ENCODE measurements around the gene LSM3. TPM values are rescaled to one million over a fixed set of nuclear protein-coding genes. Genes with fewer than 3 reads are reported as not detected.
A peak's percentile ranks its signal among the peaks of the same experiment; 100 is the strongest.

The LSM3 gene
- total and polyA plus RNA-seq, 9 donors = 10.5 to 13.8 (median 13.1) TPM

- DNase-seq = no peak
- WGBS (ENCODE audit: insufficient coverage) = 88% methylated on average over 19 of the region's 19 CpGs
- Histone ChIP-seq H3K27me3 (ENCODE audit: control insufficient read depth, insufficient read depth, low read length) (no peaks in the 10 kb centered on the region), H3K9me3 (replicated peaks; ENCODE audit: control insufficient read depth, low read depth, low read length) (no peaks in the 10 kb centered on the region), H3K4me1 (ENCODE audit: control insufficient read depth, insufficient read depth, low read length) (peaks cover 46% of the 10 kb centered on the region), H3K4me3 (ENCODE audit: low read length) (no peak overlapping the region), H3K27ac (ENCODE audit: low read length) (no peak overlapping the region), H3K36me3 (ENCODE audit: control insufficient read depth, insufficient read depth, low read length) (peaks cover 71% of the 10 kb centered on the region)
Measured at GRCh38 chr3:14141602-14142341, 36.8 kb upstream of the LSM3 start.

DNA sequence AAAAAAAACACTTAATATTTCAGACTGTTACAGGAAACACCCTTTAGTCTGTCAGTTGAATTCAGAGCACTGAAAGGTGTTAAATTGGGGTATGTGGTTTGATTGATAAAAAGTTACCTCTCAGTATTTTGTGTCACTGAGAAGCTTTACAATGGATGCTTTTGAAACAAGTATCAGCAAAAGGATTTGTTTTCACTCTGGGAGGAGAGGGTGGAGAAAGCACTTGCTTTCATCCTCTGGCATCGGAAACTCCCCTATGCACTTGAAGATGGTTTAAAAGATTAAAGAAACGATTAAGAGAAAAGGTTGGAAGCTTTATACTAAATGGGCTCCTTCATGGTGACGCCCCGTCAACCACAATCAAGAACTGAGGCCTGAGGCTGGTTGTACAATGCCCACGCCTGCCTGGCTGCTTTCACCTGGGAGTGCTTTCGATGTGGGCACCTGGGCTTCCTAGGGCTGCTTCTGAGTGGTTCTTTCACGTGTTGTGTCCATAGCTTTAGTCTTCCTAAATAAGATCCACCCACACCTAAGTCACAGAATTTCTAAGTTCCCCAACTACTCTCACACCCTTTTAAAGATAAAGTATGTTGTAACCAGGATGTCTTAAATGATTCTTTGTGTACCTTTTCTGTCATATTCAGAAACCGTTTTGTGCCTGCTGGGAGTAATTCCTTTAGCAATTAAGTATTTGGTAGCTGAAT is 35.9 kb upstream of the LSM3 start:
- DNase-seq = no peak
- H3K27me3 ChIP-seq (ENCODE audit: control insufficient read depth, insufficient read depth, low read length) = no peaks in the 10 kb centered on the region
- H3K4me3 ChIP-seq (ENCODE audit: low read length) = no peak overlapping the region
- WGBS (ENCODE audit: insufficient coverage) = 93% methylated on average over 3 of the region's 8 CpGs
- H3K36me3 ChIP-seq (ENCODE audit: control insufficient read depth, insufficient read depth, low read length) = peaks cover 71% of the 10 kb centered on the region
- H3K4me1 ChIP-seq (ENCODE audit: control insufficient read depth, insufficient read depth, low read length) = peaks cover 37% of the 10 kb centered on the region
- no peaks in the 10 kb centered on the region for H3K9me3 ChIP-seq (replicated peaks; ENCODE audit: control insufficient read depth, low read depth, low read length)
- peak overlapping the region; percentile 88 for H3K27ac ChIP-seq (ENCODE audit: low read length)

DNA sequence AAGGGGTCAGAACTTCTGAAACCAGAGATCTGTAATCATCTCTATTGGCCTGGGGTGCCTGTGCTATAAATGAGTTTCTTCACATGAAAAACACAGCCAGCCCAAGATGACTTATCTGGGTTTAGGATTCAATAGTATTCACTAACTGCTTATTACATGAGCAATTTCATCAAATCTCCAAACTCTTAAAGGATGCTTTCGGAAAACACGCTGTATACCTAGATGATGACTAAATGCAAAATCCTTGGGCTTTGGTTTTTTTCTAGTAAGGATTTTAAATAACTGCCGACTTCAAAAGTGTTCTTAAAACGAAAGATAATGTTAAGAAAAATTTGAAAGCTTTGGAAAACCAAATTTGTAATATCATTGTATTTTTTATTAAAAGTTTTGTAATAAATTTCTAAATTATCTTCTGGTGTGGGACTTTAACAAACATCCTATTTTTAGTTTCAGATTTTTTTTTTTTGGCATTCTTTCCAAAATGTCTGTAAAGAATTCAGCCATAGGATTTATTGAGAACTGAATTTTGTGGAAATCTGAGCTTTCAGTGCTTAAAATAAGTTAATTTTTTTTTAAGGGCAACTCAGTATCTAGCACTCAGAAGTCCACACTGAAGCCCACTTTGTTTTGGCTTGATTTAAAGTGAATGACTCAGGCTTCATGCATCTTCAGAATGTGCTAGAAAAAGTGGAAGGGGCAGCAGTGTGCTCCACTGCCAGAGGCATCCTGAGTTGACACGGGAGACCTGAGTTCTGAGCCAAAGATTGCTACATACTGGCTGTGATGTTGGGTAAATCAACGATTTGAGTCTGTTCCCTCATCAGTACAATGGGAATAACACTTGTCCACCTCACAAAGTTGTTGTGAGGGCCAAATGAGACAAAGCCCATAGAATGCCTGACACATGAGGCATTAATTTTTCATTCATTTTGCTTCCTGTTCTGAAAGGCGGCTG is 35.1 kb upstream of the LSM3 start:
- Histone ChIP-seq H3K36me3 (ENCODE audit: control insufficient read depth, insufficient read depth, low read length) (peaks cover 71% of the 10 kb centered on the region), H3K4me3 (ENCODE audit: low read length) (no peak overlapping the region), H3K9me3 (replicated peaks; ENCODE audit: control insufficient read depth, low read depth, low read length) (no peaks in the 10 kb centered on the region), H3K27me3 (ENCODE audit: control insufficient read depth, insufficient read depth, low read length) (no peaks in the 10 kb centered on the region), H3K4me1 (ENCODE audit: control insufficient read depth, insufficient read depth, low read length) (peaks cover 29% of the 10 kb centered on the region), H3K27ac (ENCODE audit: low read length) (peak overlapping the region; percentile 88)
- DNase-seq = peak; percentile 71
- WGBS (ENCODE audit: insufficient coverage) = 13% methylated on average over 2 of the region's 7 CpGs

DNA sequence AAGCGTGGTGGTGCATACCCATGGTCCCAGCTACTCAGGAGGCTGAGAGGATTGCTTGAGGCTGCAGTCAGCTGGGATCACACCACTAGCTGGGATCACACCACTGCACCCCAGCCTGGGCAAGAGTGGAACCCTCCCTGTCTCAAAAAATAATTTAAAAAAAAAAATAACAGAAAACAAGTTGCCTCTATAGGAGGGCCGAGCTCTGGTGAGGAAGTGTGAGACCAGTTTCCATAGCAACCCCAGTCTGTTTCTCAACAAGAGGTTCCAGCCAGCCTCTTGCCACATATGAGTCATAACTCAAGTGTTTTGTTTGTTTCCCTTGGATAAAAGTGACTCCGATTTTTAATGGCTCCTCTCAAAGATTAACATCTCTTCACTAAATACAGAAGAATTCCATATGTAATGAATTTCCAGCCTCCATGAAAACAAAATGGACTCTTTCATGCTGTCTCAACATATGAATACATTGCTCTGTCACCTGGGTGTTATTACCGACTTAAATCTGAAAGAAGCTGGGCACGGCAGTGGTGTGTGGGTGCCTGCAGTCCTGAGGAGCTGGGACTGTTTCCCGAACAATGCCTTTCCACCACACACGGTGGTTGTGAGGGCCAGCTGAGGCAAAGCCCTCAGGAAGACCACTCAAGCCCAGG is 34.1 kb upstream of the LSM3 start:
- 29% methylated on average over 2 of the region's 7 CpGs for WGBS (ENCODE audit: insufficient coverage)

GRCh38 chr3:14145236-14145635 is 33.4 kb upstream of the LSM3 start:
- 77% methylated on average over 8 of the region's 9 CpGs for WGBS (ENCODE audit: insufficient coverage)
- H3K4me3 ChIP-seq (ENCODE audit: low read length) = no peak overlapping the region
- H3K9me3 ChIP-seq (replicated peaks; ENCODE audit: control insufficient read depth, low read depth, low read length) = no peaks in the 10 kb centered on the region
- peaks cover 27% of the 10 kb centered on the region for H3K4me1 ChIP-seq (ENCODE audit: control insufficient read depth, insufficient read depth, low read length)
- no peaks in the 10 kb centered on the region for H3K27me3 ChIP-seq (ENCODE audit: control insufficient read depth, insufficient read depth, low read length)
- peaks cover 64% of the 10 kb centered on the region for H3K36me3 ChIP-seq (ENCODE audit: control insufficient read depth, insufficient read depth, low read length)
- peak overlapping the region; percentile 88 for H3K27ac ChIP-seq (ENCODE audit: low read length)
- no peak for DNase-seq

More for the DNA sequence above, 34.1 kb upstream of the LSM3 start:
- Histone ChIP-seq H3K9me3 (replicated peaks; ENCODE audit: control insufficient read depth, low read depth, low read length) (no peaks in the 10 kb centered on the region), H3K4me3 (ENCODE audit: low read length) (no peak overlapping the region), H3K27ac (ENCODE audit: low read length) (peak overlapping the region; percentile 88), H3K36me3 (ENCODE audit: control insufficient read depth, insufficient read depth, low read length) (peaks cover 65% of the 10 kb centered on the region), H3K4me1 (ENCODE audit: control insufficient read depth, insufficient read depth, low read length) (peaks cover 27% of the 10 kb centered on the region), H3K27me3 (ENCODE audit: control insufficient read depth, insufficient read depth, low read length) (no peaks in the 10 kb centered on the region)
- DNase-seq = peak; percentile 98

DNA sequence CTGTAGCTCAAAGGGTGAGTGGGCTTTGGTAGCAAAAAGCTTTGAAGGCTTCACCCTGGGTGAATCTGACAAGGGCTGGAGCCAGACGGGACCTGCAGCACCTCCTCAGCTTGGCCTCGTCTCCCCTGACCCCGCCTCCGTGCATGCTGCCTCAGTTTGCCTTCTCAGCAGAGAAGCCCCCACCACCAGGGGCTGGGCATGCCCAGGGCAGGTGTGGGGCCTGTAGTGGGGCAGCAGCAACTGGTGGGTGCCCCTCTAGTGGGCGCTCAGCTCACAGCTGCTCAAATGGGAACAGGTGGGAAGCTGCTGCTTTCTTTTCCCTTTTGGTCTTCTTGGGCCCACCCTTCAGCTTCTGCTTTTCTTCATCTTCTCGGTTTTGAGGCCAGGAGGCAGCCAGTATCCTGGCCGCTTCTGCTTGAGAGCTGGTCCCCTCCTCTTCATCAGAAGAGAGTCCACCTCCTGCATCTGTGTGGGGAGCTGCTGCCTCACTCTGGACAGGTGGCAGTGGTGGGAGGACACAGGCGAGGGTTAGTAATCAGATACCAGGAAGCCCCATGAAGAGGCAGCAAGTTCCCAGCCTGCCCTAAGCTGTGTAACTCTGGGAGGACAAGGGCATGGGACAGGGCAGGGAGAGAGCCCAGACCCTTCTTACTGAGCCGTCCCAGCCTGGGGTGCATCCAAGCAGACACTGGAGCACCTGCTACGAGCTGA is 32.8 kb upstream of the LSM3 start:
- peaks cover 65% of the 10 kb centered on the region for H3K36me3 ChIP-seq (ENCODE audit: control insufficient read depth, insufficient read depth, low read length)
- 60% methylated on average over 5 of the region's 10 CpGs for WGBS (ENCODE audit: insufficient coverage)
- H3K27me3 ChIP-seq (ENCODE audit: control insufficient read depth, insufficient read depth, low read length) = no peaks in the 10 kb centered on the region
- no peak for DNase-seq
- peak overlapping the region; percentile 88 for H3K27ac ChIP-seq (ENCODE audit: low read length)
- H3K4me3 ChIP-seq (ENCODE audit: low read length) = no peak overlapping the region
- no peaks in the 10 kb centered on the region for H3K9me3 ChIP-seq (replicated peaks; ENCODE audit: control insufficient read depth, low read depth, low read length)
- H3K4me1 ChIP-seq (ENCODE audit: control insufficient read depth, insufficient read depth, low read length) = peaks cover 27% of the 10 kb centered on the region

DNA sequence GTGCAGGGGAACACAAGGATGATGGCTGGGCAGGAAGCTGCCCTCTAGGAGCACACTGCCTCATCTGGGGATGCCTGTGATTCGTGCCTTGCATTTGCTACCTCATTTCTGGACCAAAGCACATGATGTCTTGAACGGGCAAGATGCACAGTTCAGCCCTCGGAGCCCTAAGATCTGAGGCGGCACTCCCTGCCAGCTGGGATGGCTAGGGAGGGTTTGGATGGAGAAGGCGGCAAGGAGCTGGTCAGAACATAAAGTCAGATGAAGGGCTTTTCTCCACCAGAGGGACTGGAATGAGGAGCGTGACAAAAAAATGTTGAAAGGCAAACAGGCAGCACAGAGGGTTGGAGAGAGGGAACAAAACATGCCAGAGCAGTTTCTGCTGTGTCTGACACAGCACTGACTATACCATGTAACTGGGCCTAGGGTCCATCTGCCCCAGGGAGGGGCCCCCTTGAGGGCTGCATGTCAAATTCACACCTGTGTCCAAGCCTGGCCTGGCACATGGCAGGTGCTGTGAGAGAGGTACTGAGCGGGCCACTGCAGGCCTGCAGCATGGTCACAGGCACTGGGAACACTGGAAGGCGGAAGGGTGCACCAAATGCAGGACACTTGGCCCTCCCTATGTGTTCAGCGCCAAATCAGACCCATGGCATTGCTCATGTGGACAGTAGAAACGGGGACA is 32.1 kb upstream of the LSM3 start:
- no peaks in the 10 kb centered on the region for H3K9me3 ChIP-seq (replicated peaks; ENCODE audit: control insufficient read depth, low read depth, low read length)
- peaks cover 27% of the 10 kb centered on the region for H3K4me1 ChIP-seq (ENCODE audit: control insufficient read depth, insufficient read depth, low read length)
- H3K27me3 ChIP-seq (ENCODE audit: control insufficient read depth, insufficient read depth, low read length) = no peaks in the 10 kb centered on the region
- no peak overlapping the region for H3K27ac ChIP-seq (ENCODE audit: low read length)
- H3K4me3 ChIP-seq (ENCODE audit: low read length) = no peak overlapping the region
- no peak for DNase-seq
- 92% methylated on average over 10 of the region's 10 CpGs for WGBS (ENCODE audit: insufficient coverage)
- H3K36me3 ChIP-seq (ENCODE audit: control insufficient read depth, insufficient read depth, low read length) = peaks cover 58% of the 10 kb centered on the region

GRCh38 chr3:14147066-14147435 is 31.6 kb upstream of the LSM3 start:
- Histone ChIP-seq H3K27ac (ENCODE audit: low read length) (no peak overlapping the region), H3K9me3 (replicated peaks; ENCODE audit: control insufficient read depth, low read depth, low read length) (no peaks in the 10 kb centered on the region), H3K4me1 (ENCODE audit: control insufficient read depth, insufficient read depth, low read length) (peaks cover 27% of the 10 kb centered on the region), H3K27me3 (ENCODE audit: control insufficient read depth, insufficient read depth, low read length) (no peaks in the 10 kb centered on the region), H3K4me3 (ENCODE audit: low read length) (no peak overlapping the region), H3K36me3 (ENCODE audit: control insufficient read depth, insufficient read depth, low read length) (peaks cover 57% of the 10 kb centered on the region)
- WGBS (ENCODE audit: insufficient coverage) = 100% methylated on average over 3 of the region's 5 CpGs
- no peak for DNase-seq

- Histone ChIP-seq H3K27me3 (ENCODE audit: control insufficient read depth, insufficient read depth, low read length) (no peaks in the 10 kb centered on the region), H3K4me3 (ENCODE audit: low read length) (no peak overlapping the region), H3K36me3 (ENCODE audit: control insufficient read depth, insufficient read depth, low read length) (peaks cover 60% of the 10 kb centered on the region), H3K27ac (ENCODE audit: low read length) (no peak overlapping the region), H3K4me1 (ENCODE audit: control insufficient read depth, insufficient read depth, low read length) (peaks cover 27% of the 10 kb centered on the region), H3K9me3 (replicated peaks; ENCODE audit: control insufficient read depth, low read depth, low read length) (no peaks in the 10 kb centered on the region)
- DNase-seq = no peak
- WGBS (ENCODE audit: insufficient coverage) = 66% methylated on average over 11 of the region's 12 CpGs
Measured at GRCh38 chr3:14147617-14148016, 31.0 kb upstream of the LSM3 start.

Data from muscle of leg (tissue), 11 donors.